K562 (cell line): ENCODE measurements around the gene LILRB3.
"Not testable (repeated sequence)": the region's sequence is repeated elsewhere in the genome, so short reads cannot be mapped to it uniquely, and the experiment has no call there.

Experiments
- BHLHE40 ChIP-seq: IDR thresholded peaks from 2 replicates; pipeline ENCODE4 v1.6.1; 2011; ENCODE audit warnings: low read length, improper control_type of control experiment
- E2F1 ChIP-seq: sonication (generic); formaldehyde crosslinking; IDR thresholded peaks from 2 replicates; pipeline ENCODE4 v1.8.1; 2023; ENCODE audit warnings: mild to moderate bottlenecking, missing genetic modification reagents, moderate library complexity
- POLR2A ChIP-seq: fragments of 450-650 bp; conservative IDR thresholded peaks from 2 replicates; pipeline ENCODE4 v1.6.1; 2016
- ZFP36 ChIP-seq: fragments of 150-350 bp; IDR thresholded peaks from 2 replicates; pipeline ENCODE4 v1.6.1; 2018; ENCODE audit warnings: low read length, low read depth; ENCODE audit not compliant: partially characterized antibody

GRCh38 chr19:54243809-54244208 lies 21.0 kb upstream of the LILRB3 start:
- not testable (repeated sequence) for TF ChIP-seq BHLHE40; ZFP36; POLR2A; E2F1 (CRISPR knock-in tag)
